GM21367 (cell line): Measurements from ENCODE around the gene ZFAND6.
"Not testable (repeated sequence)": the region's sequence is repeated elsewhere in the genome, so short reads cannot be mapped to it uniquely, and the experiment has no call there.

Experiments used
- ATAC-seq: cut with Tn5 transposase; IDR thresholded peaks from one replicate; pipeline ENCODE4 v1.9.1; 2021; ENCODE audit not compliant: unreplicated experiment

Gene ZFAND6

GRCh38 chr15:80095969-80096368 lies 36.5 kb downstream of the ZFAND6 start:
- no peak for ATAC-seq

GRCh38 chr15:80098341-80098740 lies 38.9 kb downstream of the ZFAND6 start:
- no peak for ATAC-seq

- peak; percentile 39 for ATAC-seq
Measured at GRCh38 chr15:80099241-80099640, 39.8 kb downstream of the ZFAND6 start.

- peak; percentile 51 for ATAC-seq
Measured at GRCh38 chr15:80099662-80100061, 40.2 kb downstream of the ZFAND6 start.

GRCh38 chr15:80100247-80100646 lies 40.8 kb downstream of the ZFAND6 start:
- ATAC-seq, result no peak

GRCh38 chr15:80105193-80105592 lies 45.7 kb downstream of the ZFAND6 start:
- no peak for ATAC-seq

- no peak for ATAC-seq
Measured at GRCh38 chr15:80105595-80105994, 46.1 kb downstream of the ZFAND6 start.

GRCh38 chr15:80106051-80106450 lies 46.6 kb downstream of the ZFAND6 start:
- ATAC-seq, result no peak

- no peak for ATAC-seq
Measured at GRCh38 chr15:80107204-80107603, 47.7 kb downstream of the ZFAND6 start.

- ATAC-seq, result no peak
Measured at GRCh38 chr15:80107774-80108173, 48.3 kb downstream of the ZFAND6 start.

GRCh38 chr15:80109388-80109787 lies 49.9 kb downstream of the ZFAND6 start:
- no peak for ATAC-seq

GRCh38 chr15:80110920-80111319 lies 51.4 kb downstream of the ZFAND6 start:
- no peak for ATAC-seq

GRCh38 chr15:80114114-80114513 lies 54.6 kb downstream of the ZFAND6 start:
- ATAC-seq, result no peak

- no peak for ATAC-seq
Measured at GRCh38 chr15:80115021-80115420, 55.5 kb downstream of the ZFAND6 start.

- ATAC-seq, result no peak
Measured at GRCh38 chr15:80118956-80119355, 59.5 kb downstream of the ZFAND6 start.

- no peak for ATAC-seq
Measured at GRCh38 chr15:80120636-80121035, 61.2 kb downstream of the ZFAND6 start.

GRCh38 chr15:80121546-80121945 lies 62.1 kb downstream of the ZFAND6 start:
- ATAC-seq, result no peak

- no peak for ATAC-seq
Measured at GRCh38 chr15:80123034-80123433, 63.6 kb downstream of the ZFAND6 start.

GRCh38 chr15:80127253-80127652 lies 67.8 kb downstream of the ZFAND6 start:
- ATAC-seq, result not testable (repeated sequence)

- no peak for ATAC-seq
Measured at GRCh38 chr15:80127911-80128310, 68.4 kb downstream of the ZFAND6 start.

GRCh38 chr15:80132382-80132781 lies 72.9 kb downstream of the ZFAND6 start:
- ATAC-seq, result no peak

- ATAC-seq, result no peak
Measured at GRCh38 chr15:80136854-80137253, 77.4 kb downstream of the ZFAND6 start.

- ATAC-seq, result no peak
Measured at GRCh38 chr15:80138961-80139360, 79.5 kb downstream of the ZFAND6 start.

GRCh38 chr15:80140909-80141308 lies 81.4 kb downstream of the ZFAND6 start:
- no peak for ATAC-seq
